OCI-LY1 (cell line): ENCODE results near the gene LGALS14.
"Not testable (repeated sequence)": the region's sequence is repeated elsewhere in the genome, so short reads cannot be mapped to it uniquely, and the experiment has no call there.

Experiments used
- H2AFZ ChIP-seq: fragments of 200-600 bp; sonication (generic), shearing (Covaris generic); 2 replicates; pipeline ENCODE4 v1.6.0; 2014; ENCODE audit warnings: antibody characterized with exemption, mild to moderate bottlenecking, low read length
- H3F3A ChIP-seq: fragments of 200-600 bp; sonication (generic), shearing (Covaris generic); 2 replicates; pipeline ENCODE4 v1.6.0; 2014; ENCODE audit warnings: mild to moderate bottlenecking, antibody characterized with exemption, low read length, moderate library complexity; ENCODE audit not compliant: insufficient read depth
- H3K27ac ChIP-seq: fragments of 200-600 bp; sonication (generic); 2 replicates; pipeline ENCODE4 v1.5.1; 2014; ENCODE audit warnings: low read length, mixed run types, mild to moderate bottlenecking, low read depth; ENCODE audit not compliant: poor library complexity, severe bottlenecking
- H3K27me3 ChIP-seq: fragments of 200-600 bp; sonication (generic); 2 replicates; pipeline ENCODE4 v1.6.0; 2014; ENCODE audit warnings: antibody characterized with exemption, mild to moderate bottlenecking, low read length, moderate library complexity; ENCODE audit not compliant: insufficient read depth
- H3K36me3 ChIP-seq: fragments of 200-600 bp; sonication (generic); 2 replicates; pipeline ENCODE4 v1.6.1; 2014; ENCODE audit warnings: mild to moderate bottlenecking, antibody characterized with exemption, low read length, moderate library complexity, mixed read lengths; ENCODE audit not compliant: insufficient read depth
- H3K4me1 ChIP-seq: fragments of 200-600 bp; sonication (generic); 2 replicates; pipeline ENCODE4 v1.5.1; 2014; ENCODE audit warnings: mild to moderate bottlenecking, low read length, moderate library complexity; ENCODE audit not compliant: insufficient read depth, severe bottlenecking
- H3K4me2 ChIP-seq: fragments of 200-600 bp; sonication (generic), shearing (Covaris generic); 2 replicates; pipeline ENCODE4 v1.6.1; 2014; ENCODE audit warnings: low read length
- H3K4me3 ChIP-seq: fragments of 200-600 bp; sonication (generic); 2 replicates; pipeline ENCODE4 v1.5.1; 2014; ENCODE audit warnings: low read length, low read depth, mild to moderate bottlenecking, mixed read lengths; ENCODE audit not compliant: poor library complexity, severe bottlenecking
- H3K79me2 ChIP-seq: fragments of 200-600 bp; shearing (Covaris generic); 2 replicates; pipeline ENCODE4 v1.6.1; 2016; ENCODE audit warnings: mixed run types, low read length, mixed read lengths; ENCODE audit not compliant: insufficient read depth
- H3K9ac ChIP-seq: fragments of 200-600 bp; sonication (generic), shearing (Covaris generic); 2 replicates; pipeline ENCODE4 v1.6.1; 2014; ENCODE audit warnings: mild to moderate bottlenecking, low read length, mixed read lengths
- H3K9me2 ChIP-seq: fragments of 200-600 bp; sonication (generic), shearing (Covaris generic); 2 replicates; pipeline ENCODE4 v1.6.1; 2014; ENCODE audit warnings: low read depth, mild to moderate bottlenecking, low read length, mixed read lengths
- H3K9me3 ChIP-seq: fragments of 200-600 bp; shearing (Covaris generic); 2 replicates; pipeline ENCODE4 v1.6.1; 2014; ENCODE audit warnings: low read length, mixed read lengths
- H4K20me1 ChIP-seq: fragments of 200-600 bp; sonication (generic), shearing (Covaris generic); 2 replicates; pipeline ENCODE4 v1.6.0; 2016; ENCODE audit warnings: mild to moderate bottlenecking, low read length; ENCODE audit not compliant: insufficient read depth
- CTCF ChIP-seq: fragments of 200-600 bp; sonication (generic), shearing (Covaris generic); IDR thresholded peaks from 2 replicates; pipeline ENCODE4 v1.5.1; 2017; ENCODE audit warnings: mild to moderate bottlenecking, antibody characterized with exemption, low read length, moderate library complexity, mixed read lengths
- EZH2 ChIP-seq: fragments of 200-600 bp; sonication (generic), shearing (Covaris generic); IDR thresholded peaks from 2 replicates; pipeline ENCODE4 v1.8.0; 2017; ENCODE audit warnings: borderline replicate concordance, mixed run types, mild to moderate bottlenecking, antibody characterized with exemption, low read length, moderate library complexity, mixed read lengths

Gene LGALS14

GRCh38 chr19:39684267-39684666, 20.0 kb upstream of the LGALS14 start:
- H3F3A ChIP-seq, result no peaks in the 10 kb centered on the region
- no peak overlapping the region for H3K4me2 ChIP-seq
- no peaks in the 10 kb centered on the region for H3K9me2 ChIP-seq
- H3K4me3 ChIP-seq, result no peak overlapping the region
- no peaks in the 10 kb centered on the region for H3K9me3 ChIP-seq
- no peaks in the 10 kb centered on the region for H3K4me1 ChIP-seq
- H3K27ac ChIP-seq, result no peak overlapping the region
- no peak overlapping the region for H3K9ac ChIP-seq
- H2AFZ ChIP-seq, result no peak overlapping the region
- H4K20me1 ChIP-seq, result no peaks in the 10 kb centered on the region
- no peaks in the 10 kb centered on the region for H3K27me3 ChIP-seq
- no peaks in the 10 kb centered on the region for H3K36me3 ChIP-seq
- TF ChIP-seq EZH2 (no peak), CTCF (no peak)
- H3K79me2 ChIP-seq, result no peaks in the 10 kb centered on the region

GRCh38 chr19:39686739-39687138, 17.5 kb upstream of the LGALS14 start:
- Histone ChIP-seq H3K4me2 (no peak overlapping the region), H4K20me1 (no peaks in the 10 kb centered on the region), H3F3A (no peaks in the 10 kb centered on the region), H3K9me2 (no peaks in the 10 kb centered on the region), H3K4me3 (no peak overlapping the region), H3K36me3 (no peaks in the 10 kb centered on the region), H3K27ac (no peak overlapping the region), H3K27me3 (no peaks in the 10 kb centered on the region), H3K79me2 (no peaks in the 10 kb centered on the region), H3K4me1 (no peaks in the 10 kb centered on the region), H3K9ac (no peak overlapping the region), H2AFZ (no peak overlapping the region), H3K9me3 (no peaks in the 10 kb centered on the region)
- no peak for TF ChIP-seq CTCF
- TF ChIP-seq EZH2, result no peak

- not testable (repeated sequence) for H2AFZ ChIP-seq, H3K9ac ChIP-seq, H3K4me1 ChIP-seq, H3K4me2 ChIP-seq, H4K20me1 ChIP-seq, H3K4me3 ChIP-seq, H3K27ac ChIP-seq, H3K9me3 ChIP-seq, H3K79me2 ChIP-seq, H3K9me2 ChIP-seq, H3F3A ChIP-seq, H3K36me3 ChIP-seq, H3K27me3 ChIP-seq
Observed at GRCh38 chr19:39688637-39689036, 15.6 kb upstream of the LGALS14 start.

- Histone ChIP-seq H3K4me1 (no peaks in the 10 kb centered on the region), H3K9me3 (no peaks in the 10 kb centered on the region), H3K9ac (no peak overlapping the region), H4K20me1 (no peaks in the 10 kb centered on the region), H3K9me2 (no peaks in the 10 kb centered on the region), H3K4me2 (no peak overlapping the region), H3K27ac (no peak overlapping the region), H3K36me3 (no peaks in the 10 kb centered on the region), H3F3A (no peaks in the 10 kb centered on the region), H3K27me3 (no peaks in the 10 kb centered on the region), H3K4me3 (no peak overlapping the region), H2AFZ (no peak overlapping the region), H3K79me2 (no peaks in the 10 kb centered on the region)
- TF ChIP-seq CTCF, result no peak
- TF ChIP-seq EZH2, result no peak
Observed at GRCh38 chr19:39692166-39692565, 12.1 kb upstream of the LGALS14 start.
